Measurements from ENCODE around the gene SLC25A11. TPM values are rescaled to one million over a fixed set of nuclear protein-coding genes. Genes with fewer than 3 reads are reported as not detected.

Gene SLC25A11
- total RNA-seq, 1 donor from 2014 or later, result 47.5 TPM

GRCh38 chr17:4973256-4974114 is 33.6 kb upstream of the SLC25A11 start:
- no peaks in the 10 kb centered on the region for H3K9me3 Mint-ChIP-seq (ENCODE audit: unreplicated experiment)
- peaks cover 60% of the 10 kb centered on the region for H3K36me3 Mint-ChIP-seq (ENCODE audit: low read depth, unreplicated experiment)
- TF ChIP-seq CTCF (IDR thresholded peaks at IDR 0.05; ENCODE audit: unreplicated experiment), result no peak
- no peak overlapping the region for H3K27ac Mint-ChIP-seq (ENCODE audit: unreplicated experiment)
- H3K4me3 Mint-ChIP-seq (ENCODE audit: unreplicated experiment), result peak overlapping the region; percentile 76
- H3K4me1 Mint-ChIP-seq (ENCODE audit: unreplicated experiment), result peaks cover 4% of the 10 kb centered on the region
- no peak for DNase-seq (ENCODE audit: low spot score)
- H3K27me3 Mint-ChIP-seq (ENCODE audit: unreplicated experiment), result peaks cover 13% of the 10 kb centered on the region

GRCh38 chr17:4972752-4973151 is 32.9 kb upstream of the SLC25A11 start:
- Mint-ChIP-seq H3K4me1 (ENCODE audit: unreplicated experiment) (peaks cover 4% of the 10 kb centered on the region), H3K9me3 (ENCODE audit: unreplicated experiment) (no peaks in the 10 kb centered on the region), H3K27me3 (ENCODE audit: unreplicated experiment) (peaks cover 13% of the 10 kb centered on the region), H3K27ac (ENCODE audit: unreplicated experiment) (no peak overlapping the region), H3K36me3 (ENCODE audit: low read depth, unreplicated experiment) (peaks cover 60% of the 10 kb centered on the region), H3K4me3 (ENCODE audit: unreplicated experiment) (no peak overlapping the region)
- no peak for DNase-seq (ENCODE audit: low spot score)
- TF ChIP-seq CTCF (IDR thresholded peaks at IDR 0.05; ENCODE audit: unreplicated experiment), result no peak

GRCh38 chr17:4972322-4972721 is 32.5 kb upstream of the SLC25A11 start:
- no peak for TF ChIP-seq CTCF (IDR thresholded peaks at IDR 0.05; ENCODE audit: unreplicated experiment)
- Mint-ChIP-seq H3K27ac (ENCODE audit: unreplicated experiment) (no peak overlapping the region), H3K4me3 (ENCODE audit: unreplicated experiment) (no peak overlapping the region), H3K9me3 (ENCODE audit: unreplicated experiment) (no peaks in the 10 kb centered on the region), H3K36me3 (ENCODE audit: low read depth, unreplicated experiment) (peaks cover 59% of the 10 kb centered on the region), H3K4me1 (ENCODE audit: unreplicated experiment) (peaks cover 4% of the 10 kb centered on the region), H3K27me3 (ENCODE audit: unreplicated experiment) (peaks cover 11% of the 10 kb centered on the region)
- no peak for DNase-seq (ENCODE audit: low spot score)

GRCh38 chr17:4971826-4972225 is 32.0 kb upstream of the SLC25A11 start:
- no peaks in the 10 kb centered on the region for H3K9me3 Mint-ChIP-seq (ENCODE audit: unreplicated experiment)
- TF ChIP-seq CTCF (IDR thresholded peaks at IDR 0.05; ENCODE audit: unreplicated experiment), result no peak
- peak overlapping the region; percentile 47 for H3K4me3 Mint-ChIP-seq (ENCODE audit: unreplicated experiment)
- no peak overlapping the region for H3K27ac Mint-ChIP-seq (ENCODE audit: unreplicated experiment)
- DNase-seq (ENCODE audit: low spot score), result no peak
- H3K4me1 Mint-ChIP-seq (ENCODE audit: unreplicated experiment), result peaks cover 4% of the 10 kb centered on the region
- H3K27me3 Mint-ChIP-seq (ENCODE audit: unreplicated experiment), result peaks cover 9% of the 10 kb centered on the region
- H3K36me3 Mint-ChIP-seq (ENCODE audit: low read depth, unreplicated experiment), result peaks cover 54% of the 10 kb centered on the region

- Mint-ChIP-seq H3K27me3 (ENCODE audit: unreplicated experiment) (peaks cover 12% of the 10 kb centered on the region), H3K9me3 (ENCODE audit: unreplicated experiment) (no peaks in the 10 kb centered on the region), H3K36me3 (ENCODE audit: low read depth, unreplicated experiment) (peaks cover 51% of the 10 kb centered on the region), H3K27ac (ENCODE audit: unreplicated experiment) (no peak overlapping the region), H3K4me3 (ENCODE audit: unreplicated experiment) (peak overlapping the region; percentile 37), H3K4me1 (ENCODE audit: unreplicated experiment) (peaks cover 12% of the 10 kb centered on the region)
- TF ChIP-seq CTCF (IDR thresholded peaks at IDR 0.05; ENCODE audit: unreplicated experiment), result no peak
- DNase-seq (ENCODE audit: low spot score), result no peak
These were observed 30.4 kb upstream of the SLC25A11 start for GRCh38 chr17:4970273-4970672.

Data from endothelial cell (in vitro differentiated cells).